GM18519 (cell line): ENCODE results near the gene ZSCAN10.
A peak's percentile ranks its signal among the peaks of the same experiment; 100 is the strongest.

ENCODE experiments used
- ATAC-seq: cut with Tn5 transposase; IDR thresholded peaks from one replicate; pipeline ENCODE4 v1.9.1; 2021; ENCODE audit warnings: mild to moderate bottlenecking, moderate library complexity; ENCODE audit not compliant: unreplicated experiment, low FRiP score

Gene ZSCAN10

DNA sequence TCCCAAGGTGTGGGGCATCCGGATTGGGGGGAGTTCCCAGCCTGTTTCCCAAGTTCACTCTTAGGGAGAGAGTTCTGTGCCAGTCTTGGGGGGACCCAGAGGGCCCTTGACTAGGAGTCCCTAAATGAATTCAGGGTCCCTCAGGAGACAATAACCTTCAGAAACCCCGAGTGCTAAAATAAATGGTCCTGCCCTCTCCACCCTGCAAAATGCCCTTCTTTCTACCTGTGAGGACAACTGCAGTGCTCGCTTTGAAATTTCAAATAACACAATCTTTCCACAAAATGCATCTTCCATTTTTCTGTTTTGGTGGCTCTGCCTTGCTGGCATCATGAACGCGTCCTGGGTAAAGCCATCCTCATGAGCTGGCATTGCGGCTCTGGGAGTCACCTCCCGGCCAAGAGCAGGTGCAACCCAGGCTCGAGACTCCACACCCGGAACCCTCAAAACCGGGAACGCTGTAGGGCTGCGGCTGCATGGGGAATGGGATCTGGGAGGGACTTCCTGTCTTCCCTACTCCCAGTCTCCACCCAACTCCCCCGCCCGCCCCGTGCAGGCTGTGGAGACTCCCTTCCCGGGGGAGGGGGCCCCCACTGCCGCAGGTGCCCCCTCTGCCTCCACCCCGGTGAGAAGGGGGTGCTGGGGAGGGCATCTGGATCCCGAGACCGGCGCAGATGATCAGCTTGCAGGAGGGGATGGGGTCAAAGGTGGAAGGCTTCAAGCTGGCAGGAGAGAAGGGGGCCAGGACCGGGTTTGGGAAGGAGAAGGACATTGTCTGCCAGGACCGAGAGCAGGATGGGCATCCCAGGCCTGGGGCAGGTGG, 13.2 kb upstream of the ZSCAN10 start, which contains the start of gene ZNF205:
TSS of gene ZNF205 (plus strand) at position 529 of the 823 bp plus-strand sequence. CDS start 845 bp downstream, outside the sequence.
- ATAC-seq = no peak

DNA sequence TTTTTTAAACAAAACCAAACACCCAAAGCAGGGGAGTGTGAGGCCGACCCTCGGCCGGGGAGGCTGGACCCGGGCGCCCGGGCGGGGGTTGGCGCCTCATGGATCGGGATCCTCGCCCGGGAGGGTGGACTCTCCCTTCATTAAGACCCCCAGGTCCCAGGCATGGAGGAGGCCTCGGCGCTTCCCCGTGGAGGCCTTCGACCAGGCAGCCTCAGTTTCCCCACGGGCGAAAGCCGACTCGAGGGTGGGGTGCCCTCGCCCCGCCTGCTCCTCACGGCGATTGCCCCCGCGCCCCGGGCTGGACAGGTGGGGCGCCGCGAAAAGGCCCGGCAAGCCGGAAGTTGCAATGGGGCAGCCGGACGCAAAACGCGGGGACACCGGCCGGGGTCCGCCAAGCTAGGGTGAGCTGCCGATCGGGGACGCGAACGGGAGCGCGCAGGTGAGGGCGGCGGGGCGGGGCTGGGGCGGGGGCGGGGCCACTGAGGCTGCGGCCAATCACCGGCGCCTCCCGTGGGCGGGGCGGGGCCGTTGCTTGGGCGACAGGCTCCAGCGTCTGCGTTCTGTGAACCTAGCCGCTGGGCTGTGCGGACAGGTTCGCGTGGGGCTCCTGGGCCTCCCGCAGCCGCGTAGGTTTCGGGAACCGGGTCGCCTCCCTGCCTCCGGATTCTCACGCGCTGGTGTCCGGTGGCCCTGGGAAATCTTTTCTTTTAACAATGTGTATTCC, 7.3 kb upstream of the ZSCAN10 start:
- peak; percentile 63 for ATAC-seq

DNA sequence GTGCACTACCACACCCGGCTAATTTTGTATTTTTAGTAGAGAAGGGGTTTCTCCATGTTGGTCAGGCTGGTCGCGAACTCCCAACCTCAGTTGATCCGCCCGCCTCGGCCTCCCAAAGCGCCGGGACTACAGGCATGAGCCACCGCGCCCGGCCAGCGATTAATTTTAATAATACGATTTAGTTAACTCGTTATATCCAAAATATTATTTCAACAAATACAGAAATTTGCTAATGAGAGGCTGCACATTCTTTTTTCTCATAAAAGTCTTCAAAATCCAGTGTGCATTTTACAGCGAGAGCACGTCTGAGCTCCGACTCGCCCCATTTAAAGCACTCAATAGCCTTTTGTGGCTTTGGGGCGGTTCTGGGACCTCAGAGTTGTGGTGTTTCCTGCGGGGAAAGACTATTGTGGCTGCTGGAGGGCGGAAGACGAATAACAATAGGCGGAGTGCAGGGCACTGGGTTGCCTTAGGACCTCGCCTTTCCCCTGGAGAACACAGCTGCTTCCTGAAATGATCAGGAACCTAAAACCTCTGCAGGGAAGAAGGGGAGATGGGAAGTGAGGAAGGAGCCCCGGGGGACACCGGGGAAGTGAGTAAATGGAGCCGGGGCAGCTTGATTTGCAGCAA, 2.9 kb upstream of the ZSCAN10 start:
- no peak for ATAC-seq

DNA sequence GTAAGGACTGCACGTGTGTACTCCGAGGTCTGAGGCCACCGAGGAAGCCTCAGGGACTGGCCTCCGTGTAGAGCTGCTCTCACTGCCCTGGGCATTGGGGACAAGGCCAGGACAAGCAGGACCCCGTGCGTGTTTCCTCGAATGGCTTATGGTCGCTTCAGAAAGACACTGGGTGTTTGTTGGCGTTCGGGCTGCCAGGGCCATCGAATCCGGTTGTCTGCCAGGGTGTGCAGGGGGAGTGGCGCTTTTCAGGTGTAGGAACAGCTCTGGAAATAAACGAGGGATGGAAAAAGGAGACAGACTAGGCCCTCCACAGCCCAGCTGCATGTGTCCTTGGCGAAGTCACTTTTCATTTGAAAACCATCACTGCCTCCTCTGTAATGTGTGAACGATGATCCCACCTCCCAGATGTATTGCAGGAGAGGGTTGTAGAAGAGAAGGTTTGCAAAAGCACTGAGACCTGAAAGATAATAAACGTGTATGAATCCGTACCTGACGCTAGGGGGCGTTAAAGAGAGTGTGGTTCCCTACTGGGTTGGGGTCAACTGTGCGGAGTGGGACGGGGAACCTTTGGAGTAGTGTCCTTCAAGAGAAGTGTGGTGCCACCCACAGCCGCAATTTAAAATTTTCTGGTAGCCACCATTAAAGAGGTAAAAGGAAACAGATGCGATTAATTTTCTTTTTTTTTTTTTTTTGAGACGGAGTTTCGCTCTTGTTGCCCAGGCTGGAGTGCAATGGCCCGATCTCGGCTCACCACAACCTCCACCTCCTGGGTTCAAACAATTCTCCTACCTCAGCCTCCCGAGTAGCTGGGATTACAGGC, 2.1 kb upstream of the ZSCAN10 start:
- ATAC-seq = no peak

DNA sequence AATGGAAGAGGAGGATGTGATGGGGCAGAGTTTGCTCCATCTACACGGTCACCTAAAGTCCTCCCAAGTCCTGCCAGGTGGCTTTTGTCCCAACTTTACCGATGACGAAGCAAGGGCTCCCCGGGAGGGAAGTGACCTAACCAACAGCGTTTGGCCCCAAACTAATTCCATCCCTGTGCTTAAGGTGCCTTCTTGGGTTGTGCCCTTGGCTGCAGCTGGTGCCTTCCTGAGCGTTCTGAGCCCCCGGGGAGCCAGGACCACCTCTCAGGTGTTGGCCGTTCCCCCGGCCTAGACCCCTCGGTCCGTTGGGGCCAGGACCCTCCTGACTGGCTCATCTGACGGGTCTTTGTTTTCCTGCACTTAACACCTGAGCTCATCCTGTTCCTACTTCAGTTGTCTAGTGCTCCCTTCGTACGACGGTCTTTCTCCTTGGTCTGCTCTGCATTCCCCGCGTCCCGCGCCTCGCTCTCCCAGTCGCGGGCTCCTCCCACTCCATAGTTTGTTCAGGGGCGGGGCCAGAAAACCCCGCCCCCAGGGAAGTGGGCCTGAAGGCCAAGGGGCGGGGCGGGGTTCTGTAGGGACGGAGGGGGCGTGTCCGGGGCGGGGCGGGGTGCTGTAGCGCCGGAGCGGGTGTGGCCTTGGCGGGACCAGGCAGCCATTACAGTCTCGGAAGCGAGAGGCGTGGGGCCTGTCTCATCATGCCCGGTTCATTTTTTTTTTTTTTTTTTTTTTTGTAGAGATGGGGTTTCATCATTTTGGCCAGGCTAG, 822 bp upstream of the ZSCAN10 start:
- ATAC-seq = no peak

DNA sequence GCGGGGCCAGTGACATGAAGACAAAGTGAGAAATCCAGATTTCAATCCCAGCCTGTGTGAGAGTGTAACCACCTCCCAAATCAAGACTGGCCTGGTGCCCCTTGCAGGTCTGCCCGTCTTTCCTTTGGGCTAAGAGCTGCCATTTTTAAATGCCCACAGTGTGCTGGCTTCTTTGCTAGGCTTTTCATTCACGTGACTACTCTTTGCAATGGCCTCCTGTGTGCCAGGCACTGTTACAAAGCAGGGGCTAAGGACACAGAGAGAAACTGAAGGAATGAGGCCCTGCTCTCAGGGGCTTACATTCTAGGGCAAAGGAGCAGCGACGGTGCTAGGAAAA, 269 bp upstream of the ZSCAN10 start:
- no peak for ATAC-seq

DNA sequence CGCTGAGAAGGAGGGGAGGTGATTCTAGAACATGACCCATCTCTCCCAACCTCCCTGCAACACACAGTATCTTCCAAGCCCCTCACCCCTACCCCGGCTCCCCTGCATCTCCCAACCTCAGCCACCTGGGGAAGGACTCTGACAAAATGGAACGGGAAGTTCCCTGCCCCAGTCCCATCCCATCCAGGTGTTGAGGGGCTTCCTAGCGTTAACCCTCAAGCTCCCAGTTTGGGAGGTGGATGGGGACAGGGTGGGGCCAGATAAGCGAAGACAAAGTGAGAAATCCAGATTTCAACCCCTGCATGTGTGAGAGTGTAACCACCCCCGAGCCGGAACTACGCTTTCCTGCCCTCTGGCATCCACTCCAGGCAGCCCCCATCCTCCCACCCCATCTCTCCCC, 1.8 kb downstream of the ZSCAN10 start:
- no peak for ATAC-seq

DNA sequence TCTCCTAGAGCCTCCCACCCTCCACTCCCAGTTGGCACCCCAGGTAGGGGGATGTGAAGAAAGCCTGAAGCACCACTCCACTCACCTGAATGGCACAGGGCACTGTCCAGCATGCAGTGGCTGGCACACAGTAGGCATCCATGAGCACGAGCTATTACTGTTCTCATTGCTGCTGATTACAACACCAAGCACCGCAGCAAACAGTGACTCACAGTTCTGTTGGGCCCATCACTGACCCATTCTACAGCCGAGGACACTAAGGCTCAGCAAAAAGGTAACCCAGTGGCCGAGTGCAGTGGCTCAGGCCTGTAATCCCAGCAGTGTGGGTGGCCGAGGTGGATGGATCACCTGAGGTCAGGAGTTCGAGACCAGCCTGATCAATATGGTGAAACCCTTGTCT, 2.7 kb downstream of the ZSCAN10 start:
- no peak for ATAC-seq

DNA sequence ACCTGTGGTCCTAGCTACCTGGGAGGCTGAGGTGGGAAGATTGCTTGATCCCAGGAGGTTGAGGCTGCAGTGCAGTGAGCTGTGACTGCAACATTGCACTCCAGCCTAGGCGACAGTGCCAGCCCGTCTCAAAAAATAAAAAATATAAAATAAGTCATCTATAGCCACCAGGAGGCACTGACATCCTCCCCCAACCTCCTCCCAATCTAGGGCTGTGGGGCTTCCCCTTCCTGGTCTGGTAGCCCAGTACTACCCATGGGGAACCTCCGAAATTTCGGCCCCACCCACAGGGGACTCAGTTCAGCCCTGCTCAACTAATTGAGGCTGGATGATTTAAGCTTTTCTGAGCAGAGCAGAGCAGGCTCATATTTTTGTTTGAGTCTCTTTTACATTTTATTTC, 3.2 kb downstream of the ZSCAN10 start:
- ATAC-seq = peak; percentile 52

DNA sequence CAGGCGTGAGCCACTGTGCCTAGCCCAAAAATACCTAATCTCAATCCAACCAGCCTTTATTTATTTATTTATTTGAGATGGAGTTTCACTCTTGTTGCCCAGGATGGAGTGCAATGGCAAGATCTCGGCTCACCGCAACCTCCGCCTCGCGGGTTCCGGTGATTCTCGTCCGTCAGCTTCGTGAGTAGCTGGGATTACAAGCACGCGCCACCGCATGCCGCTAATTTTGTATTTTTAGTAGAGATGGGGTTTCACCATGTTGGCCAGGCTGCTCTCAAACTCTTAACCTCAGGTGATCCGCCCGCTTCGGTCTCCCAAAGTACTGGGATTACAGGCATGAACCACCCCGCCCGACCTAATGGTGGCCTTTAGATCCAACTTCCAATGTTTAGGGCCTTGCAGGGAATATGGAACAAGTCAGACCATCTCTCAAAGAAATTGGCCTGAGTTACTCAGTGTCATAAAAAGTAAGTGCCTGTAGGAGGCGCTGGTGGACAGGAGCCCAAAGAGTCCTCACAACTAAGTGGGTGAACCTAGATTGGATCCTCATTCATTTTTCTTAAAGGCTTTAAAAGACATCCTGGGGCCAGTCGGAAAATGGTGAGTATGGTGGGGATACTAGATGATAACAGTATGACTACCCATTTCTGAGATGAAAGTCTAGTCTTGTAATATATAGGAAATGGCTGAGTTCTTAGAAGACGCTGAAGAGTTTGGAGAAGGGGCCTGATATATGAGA, 4.6 kb downstream of the ZSCAN10 start:
- ATAC-seq = no peak

DNA sequence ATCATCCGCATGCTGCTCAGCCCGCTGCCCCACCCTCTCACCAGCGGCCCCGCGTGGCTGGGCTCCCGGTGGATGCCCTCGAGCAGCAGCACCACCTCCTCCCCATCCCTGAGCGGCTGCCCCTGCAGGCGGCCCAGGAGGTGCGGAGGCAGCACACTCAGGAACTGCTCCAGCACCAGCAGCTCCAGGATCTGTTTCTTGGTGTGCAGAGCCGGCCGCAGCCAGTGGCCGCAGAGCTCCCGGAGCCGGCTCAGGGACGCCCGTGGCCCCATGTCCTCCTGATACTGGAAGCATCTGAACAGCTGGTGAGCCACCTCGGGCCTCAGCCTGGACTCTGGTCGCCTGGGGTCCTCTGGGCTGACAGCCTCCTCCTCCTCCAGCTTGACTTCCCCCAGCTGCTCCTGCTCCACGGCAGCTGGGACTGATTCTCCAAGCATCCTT, 6.6 kb downstream of the ZSCAN10 start:
- no peak for ATAC-seq

DNA sequence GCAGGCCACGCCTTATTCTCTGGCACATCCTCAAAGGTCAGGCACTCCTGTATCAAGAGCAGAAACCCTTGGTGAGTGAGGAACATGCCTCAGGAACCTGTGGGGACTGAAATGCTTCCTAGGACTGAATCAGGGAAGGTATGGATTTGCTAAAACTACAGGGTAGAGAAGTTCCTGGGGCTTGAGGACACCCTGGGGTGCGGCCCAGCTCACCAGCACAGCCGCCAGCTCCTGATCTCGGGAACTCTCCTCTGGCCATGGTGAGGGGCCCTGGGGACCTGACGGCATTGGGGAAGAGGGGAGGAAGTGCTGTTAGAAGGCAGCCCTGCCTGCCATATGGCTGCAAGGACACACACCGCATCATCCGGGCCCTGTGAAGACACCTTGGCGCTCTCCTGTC, 7.5 kb downstream of the ZSCAN10 start:
- ATAC-seq = no peak

DNA sequence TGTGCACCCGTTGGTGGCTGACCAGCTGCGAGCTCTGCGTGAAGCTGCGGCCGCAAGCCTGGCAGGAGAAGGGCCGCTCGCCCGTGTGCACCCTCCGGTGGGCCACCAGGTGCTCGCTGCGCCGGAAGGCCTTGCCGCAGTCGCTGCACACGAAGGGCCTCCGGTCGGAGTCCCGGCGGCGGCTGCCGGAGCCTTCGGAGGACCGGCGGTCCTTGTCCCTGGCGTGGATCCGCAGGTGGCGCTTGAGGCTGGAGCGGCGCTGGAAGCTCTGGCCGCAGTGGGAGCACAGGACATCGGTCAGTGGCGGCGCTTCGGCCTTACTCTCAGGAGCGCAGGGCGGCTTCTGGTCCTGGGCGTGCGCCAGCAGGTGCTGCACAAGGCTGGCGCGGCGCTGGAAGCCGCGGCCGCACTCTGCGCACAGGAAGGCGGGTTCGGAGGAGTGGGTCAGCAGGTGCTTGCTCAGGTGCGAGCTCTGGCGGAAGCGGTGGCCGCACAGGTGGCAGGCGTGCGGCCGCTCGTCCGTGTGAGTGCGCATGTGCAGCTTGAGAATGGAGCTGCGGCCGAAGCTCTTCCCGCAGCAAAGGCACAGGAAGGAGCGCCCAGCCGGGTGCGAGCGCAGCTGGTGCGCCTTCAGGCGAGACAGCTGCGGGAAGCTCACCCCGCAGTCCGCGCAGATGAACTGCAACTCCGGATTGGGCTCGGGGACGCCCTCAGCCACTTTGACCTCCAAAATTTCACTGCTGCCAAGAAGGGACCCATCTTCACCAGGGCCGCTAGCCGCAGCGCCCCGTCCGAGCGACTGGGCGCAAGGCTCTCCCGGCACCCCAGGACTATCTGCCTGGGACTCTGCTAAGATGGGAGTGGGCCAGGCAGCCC, 9.1 kb downstream of the ZSCAN10 start:
- ATAC-seq = no peak

DNA sequence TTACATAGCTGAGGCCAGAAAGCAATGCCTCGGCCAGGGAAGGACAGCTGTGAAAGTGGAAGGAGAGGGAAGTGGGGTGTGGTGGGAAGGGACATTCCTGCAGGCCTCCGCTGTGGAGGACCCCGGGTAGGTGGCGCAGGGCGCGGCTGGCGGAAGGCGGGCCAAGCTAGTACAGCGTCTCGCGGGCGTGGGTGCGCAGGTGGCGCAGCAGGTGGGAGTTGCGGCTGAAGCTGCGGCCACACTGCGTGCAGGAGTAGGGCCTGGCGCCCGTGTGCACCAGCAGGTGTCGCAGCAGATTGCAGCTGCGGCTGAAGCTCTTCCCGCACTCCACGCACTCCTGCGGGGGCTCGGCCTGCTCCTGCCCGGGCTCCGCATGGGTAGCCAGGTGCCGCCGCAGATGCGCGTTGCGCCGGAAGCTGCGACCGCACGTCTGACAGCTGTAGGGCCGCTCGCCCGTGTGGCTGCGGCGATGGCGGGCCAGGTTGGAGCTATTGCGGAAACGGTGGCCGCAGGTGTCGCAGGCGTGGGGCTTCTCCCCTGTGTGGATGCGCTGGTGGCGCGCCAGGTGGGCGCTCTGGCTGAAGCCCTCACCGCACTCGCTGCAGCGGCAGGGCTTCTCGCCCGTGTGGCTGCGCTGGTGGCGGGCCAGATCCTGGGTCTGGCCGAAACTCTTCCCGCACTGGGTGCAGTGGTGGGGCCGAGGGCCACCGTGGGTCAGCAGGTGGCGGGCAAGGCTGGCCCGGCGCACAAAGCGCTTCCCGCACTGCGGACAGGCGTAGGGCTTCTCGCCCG, 10.0 kb downstream of the ZSCAN10 start:
- ATAC-seq = no peak

DNA sequence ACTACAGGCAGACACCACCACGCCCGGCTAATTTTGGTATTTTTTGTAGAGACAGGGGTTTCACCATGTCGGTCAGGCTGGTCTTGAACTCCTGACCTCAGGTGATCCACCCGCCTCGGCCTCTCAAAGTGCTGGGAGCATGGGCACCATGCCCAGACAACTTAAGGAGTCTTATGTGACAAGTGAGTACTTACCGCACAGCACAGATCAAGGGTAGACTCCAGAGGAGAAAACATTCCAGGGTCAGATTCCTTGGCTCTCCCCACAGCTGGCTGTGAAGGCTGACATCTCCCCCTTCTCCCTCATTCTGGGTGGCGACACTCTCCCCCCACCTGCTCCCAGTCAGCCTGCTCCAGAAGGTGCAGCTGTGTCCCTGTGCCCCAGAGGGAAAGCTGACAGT, 10.6 kb downstream of the ZSCAN10 start:
- no peak for ATAC-seq

DNA sequence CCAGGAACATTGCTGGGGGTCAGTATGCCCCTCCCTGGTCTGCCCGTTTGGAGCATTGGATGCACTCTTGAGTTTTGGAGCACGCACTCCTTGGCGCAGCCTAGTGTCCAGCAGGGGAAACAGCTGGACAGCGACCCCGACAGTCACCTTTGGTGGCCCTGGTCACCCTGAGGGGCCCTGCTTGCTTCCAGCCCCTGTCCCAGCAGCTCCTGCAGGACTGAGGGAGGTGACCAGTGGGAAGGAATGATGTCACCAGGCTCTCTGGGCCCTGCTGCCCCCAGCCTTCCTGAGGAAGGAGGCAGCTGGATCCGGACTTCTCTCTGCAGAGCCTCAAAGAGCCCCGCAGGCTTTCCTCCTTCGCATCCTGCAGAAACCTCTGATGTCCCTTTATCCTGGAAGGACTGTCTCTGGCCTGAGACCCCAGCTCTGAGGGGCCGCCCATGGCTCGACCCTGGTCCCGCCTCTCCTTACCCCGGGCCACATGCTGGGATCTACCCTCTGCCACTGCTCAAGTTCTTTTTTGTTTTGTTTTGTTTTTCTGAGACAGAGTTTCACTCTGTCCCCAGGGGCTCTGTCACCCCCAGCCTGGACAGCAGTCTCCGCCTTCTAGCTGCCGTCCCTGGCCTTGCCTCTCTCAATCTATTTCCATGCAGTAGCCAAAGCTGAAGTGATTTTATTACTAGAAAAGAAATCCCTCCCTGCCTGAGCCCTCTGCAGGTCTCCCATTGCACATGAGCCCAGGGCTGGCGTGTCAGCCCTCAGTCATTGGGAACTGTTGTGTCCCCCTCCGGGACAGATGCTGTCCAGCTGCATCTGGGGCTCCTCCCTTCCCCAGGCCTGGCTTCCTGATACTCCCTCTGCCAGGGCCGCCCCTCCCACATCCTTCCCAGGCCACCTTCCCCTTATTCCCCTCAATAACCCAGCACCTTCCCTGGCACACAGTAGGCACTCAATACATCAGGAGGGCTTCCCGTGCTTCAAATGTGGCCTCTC, 11.6 kb downstream of the ZSCAN10 start:
- ATAC-seq = no peak
